ENCODE measurements around the gene ADGRG6.
"Not testable (repeated sequence)": the region's sequence is repeated elsewhere in the genome, so short reads cannot be mapped to it uniquely, and the experiment has no call there.

Gene ADGRG6

DNA sequence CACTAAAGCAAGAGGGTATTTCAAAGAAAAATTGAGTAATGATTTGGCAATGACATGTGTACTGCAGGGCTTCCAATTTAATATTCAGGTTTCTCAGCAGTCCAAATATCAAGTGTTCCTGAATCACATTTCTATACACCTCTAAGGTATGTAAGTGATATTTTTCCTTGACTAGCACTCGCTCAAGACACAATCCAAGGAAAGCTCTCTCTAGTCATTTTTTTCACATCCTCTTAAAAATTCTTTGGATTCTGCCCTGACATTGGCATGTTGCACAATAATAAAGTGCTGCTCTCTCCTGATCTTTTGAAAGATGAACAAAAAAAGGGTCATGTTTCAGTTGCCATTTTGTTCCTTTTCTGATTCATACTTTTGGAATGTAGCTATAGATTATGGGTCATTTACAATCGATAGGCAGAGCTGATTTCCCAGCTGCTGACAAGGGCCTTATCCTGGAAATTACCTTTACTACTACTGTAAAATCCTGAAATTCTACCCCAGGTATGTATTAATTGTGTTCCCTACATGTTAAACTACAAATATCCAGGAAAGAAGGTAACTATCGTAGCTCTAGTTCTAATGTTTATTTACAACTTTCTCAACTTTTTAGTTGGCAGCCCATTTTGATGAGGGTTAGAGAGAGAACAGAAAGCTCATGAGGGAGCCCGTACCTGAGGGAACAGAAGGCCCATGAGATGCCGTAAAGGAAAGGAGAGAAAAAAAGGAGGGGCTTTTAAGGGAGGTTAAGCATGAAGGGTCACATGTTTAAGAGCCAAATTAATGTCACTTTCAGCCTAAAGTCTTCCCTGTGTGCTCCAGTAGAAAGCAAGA, 22.2 kb upstream of the ADGRG6 start:
- TF ChIP-seq CTCF (IDR thresholded peaks at IDR 0.05; ENCODE audit: low read depth, low read length, missing control alignments): no peak
- no peak overlapping the region for H3K4me3 ChIP-seq (replicated peaks; ENCODE audit: low read depth, low read length)
- DNase-seq (ENCODE audit: extremely low read depth, low read depth): no peak

DNA sequence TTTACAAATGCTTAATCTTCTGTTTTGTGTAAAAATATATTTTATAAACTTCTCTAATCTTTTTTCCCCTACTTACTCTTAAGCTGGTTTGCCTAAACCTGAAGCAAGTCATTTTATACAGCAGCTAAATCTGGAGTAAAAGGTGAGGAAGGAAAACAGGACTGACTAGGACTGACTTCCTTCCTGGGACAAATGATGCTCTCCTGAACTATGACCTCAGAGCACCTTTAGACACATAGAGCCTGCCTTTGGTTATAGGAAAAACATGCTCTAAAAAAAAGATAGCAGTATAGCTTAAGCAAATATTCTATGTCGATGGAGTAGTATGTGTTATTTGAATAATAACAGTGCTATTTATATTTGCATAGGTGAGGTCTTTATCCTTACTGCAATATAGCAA, 21.5 kb upstream of the ADGRG6 start:
- H3K4me3 ChIP-seq (replicated peaks; ENCODE audit: low read depth, low read length): no peak overlapping the region
- DNase-seq (ENCODE audit: extremely low read depth, low read depth): no peak
- no peak for TF ChIP-seq CTCF (IDR thresholded peaks at IDR 0.05; ENCODE audit: low read depth, low read length, missing control alignments)

DNA sequence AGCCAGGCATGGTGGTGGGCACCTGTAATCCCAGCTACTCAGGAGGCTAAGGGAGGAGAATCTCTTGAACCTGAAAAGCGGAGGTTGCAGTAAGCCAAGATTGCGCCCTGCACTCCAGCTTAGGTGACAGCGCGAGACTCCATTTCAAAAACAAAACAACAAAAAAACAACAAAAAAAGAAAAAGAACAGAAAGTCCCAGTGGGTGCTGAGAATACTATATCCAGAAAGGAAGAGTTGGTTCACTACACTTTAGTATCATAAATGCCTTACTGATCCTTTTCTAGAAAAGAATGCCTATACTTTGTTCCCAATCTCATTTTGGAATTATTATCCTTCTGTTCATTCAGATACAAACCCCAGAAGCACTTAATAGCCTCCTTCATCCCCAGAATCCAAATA, 20.9 kb upstream of the ADGRG6 start:
- no peak for TF ChIP-seq CTCF (IDR thresholded peaks at IDR 0.05; ENCODE audit: low read depth, low read length, missing control alignments)
- DNase-seq (ENCODE audit: extremely low read depth, low read depth): no peak
- H3K4me3 ChIP-seq (replicated peaks; ENCODE audit: low read depth, low read length): no peak overlapping the region

DNA sequence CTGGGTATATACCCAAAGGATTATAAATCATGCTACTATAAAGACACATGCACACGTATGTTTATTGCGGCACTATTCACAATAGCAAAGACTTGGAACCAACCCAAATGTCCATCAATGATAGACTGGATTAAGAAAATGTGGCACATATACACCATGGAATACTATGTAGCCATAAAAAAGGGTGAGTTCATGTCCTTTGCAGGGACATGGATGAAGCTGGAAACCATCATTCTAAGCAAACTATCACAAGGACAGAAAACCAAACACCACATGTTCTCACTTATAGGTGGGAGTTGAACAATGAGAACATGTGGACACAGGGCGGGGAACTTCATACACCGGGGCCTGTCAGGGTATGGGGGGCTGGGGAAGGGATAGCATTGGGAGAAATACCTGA, 18.7 kb upstream of the ADGRG6 start:
- H3K4me3 ChIP-seq (replicated peaks; ENCODE audit: low read depth, low read length); DNase-seq (ENCODE audit: extremely low read depth, low read depth): not testable (repeated sequence)

DNA sequence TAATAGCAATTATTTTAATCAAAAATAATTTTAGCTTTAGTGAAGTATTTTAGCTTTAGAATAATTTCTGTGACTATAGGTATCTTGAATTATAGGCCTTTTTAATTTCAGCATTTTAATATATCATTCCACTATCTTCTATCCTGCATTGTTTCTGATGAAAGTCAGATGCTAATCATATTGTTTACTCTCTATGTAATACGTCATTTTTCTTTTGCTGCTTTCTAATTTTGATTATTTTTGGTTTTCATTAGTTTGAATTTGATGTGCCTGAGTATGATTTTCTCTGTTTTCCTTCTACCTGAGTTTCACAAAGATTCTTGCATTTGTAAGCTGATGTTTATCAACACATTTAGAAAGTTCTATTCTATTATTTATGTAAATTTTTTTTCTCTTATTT, 17.4 kb upstream of the ADGRG6 start:
- DNase-seq (ENCODE audit: extremely low read depth, low read depth): no peak
- no peak for TF ChIP-seq CTCF (IDR thresholded peaks at IDR 0.05; ENCODE audit: low read depth, low read length, missing control alignments)
- no peak overlapping the region for H3K4me3 ChIP-seq (replicated peaks; ENCODE audit: low read depth, low read length)

DNA sequence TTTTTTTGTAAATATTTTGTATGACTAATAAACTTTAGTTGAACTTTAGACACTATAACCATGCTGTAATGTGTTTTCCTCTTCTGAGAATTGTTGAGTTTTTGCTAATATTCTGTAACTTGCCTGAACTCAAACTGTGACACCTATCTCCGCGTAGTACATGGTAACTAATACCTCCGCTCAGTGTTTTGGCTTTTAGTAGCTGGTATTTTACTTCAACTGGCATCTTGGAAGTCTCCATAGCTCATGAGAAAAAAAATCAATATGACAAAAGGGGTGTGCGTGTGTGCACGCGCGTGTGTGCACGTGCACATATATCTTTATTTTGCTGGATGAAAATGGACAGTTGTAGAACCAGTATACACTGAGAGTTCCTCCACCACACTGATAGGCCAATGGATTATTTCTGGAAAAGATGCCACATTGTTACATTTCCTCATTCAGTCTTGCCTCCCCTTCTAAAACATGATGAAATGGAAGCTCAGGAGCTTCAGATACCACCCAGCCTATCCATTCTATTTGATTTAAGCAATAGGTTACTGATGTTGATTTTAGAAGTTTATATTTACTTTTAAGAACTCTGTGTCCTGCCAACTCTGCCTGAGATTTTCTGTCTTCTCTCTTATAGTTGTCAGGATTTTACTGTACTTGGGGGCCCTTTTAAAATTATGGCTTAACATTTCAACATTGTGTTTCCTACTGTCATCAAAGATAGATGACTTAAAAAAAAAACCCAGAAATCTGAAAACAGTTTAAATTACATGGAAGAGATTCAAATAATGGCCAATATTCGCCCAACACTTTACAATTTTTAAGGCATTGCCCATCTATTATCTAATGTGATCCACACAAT, 16.3 kb upstream of the ADGRG6 start:
- no peak for DNase-seq (ENCODE audit: extremely low read depth, low read depth)
- no peak overlapping the region for H3K4me3 ChIP-seq (replicated peaks; ENCODE audit: low read depth, low read length)
- no peak for TF ChIP-seq CTCF (IDR thresholded peaks at IDR 0.05; ENCODE audit: low read depth, low read length, missing control alignments)

DNA sequence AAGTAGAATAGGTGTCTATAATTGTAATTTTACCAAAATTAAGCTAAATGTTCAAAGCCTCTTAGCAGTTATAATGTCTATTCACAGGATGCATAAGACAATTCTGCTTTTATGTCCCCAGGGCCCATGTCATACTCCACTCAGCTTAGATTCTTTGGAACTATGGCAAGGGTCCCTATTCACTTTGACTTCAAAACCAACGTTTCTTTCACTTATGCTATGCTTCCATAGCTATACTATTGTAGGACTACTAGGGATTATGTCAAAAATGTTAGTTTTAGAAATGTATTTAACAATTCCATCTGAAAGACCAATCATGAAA, 15.8 kb upstream of the ADGRG6 start:
- DNase-seq (ENCODE audit: extremely low read depth, low read depth): no peak
- no peak overlapping the region for H3K4me3 ChIP-seq (replicated peaks; ENCODE audit: low read depth, low read length)
- TF ChIP-seq CTCF (IDR thresholded peaks at IDR 0.05; ENCODE audit: low read depth, low read length, missing control alignments): no peak

Measured in HFF-Myc (cell line).